ENCODE data around the gene ADCK2.

DNA sequence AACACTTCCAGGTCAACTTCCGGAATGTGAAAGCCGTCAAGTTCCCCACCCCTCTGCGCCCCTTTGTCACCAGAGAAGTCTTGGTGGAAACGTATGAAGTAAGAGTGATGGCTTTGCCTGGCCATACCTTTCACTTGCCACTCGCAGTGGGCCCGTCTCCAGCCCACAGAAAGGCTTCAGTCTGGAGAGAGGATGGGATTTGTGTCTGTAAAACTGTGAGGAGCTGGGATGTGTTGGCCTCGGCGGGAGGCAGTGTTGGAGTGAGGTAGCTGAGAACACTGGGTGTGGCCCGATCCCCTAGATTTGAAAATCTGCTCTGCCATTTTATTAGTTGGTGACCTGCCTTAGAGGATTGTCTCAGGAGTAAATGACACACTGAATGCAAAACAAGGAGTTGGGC is 6.4 kb downstream of the ADCK2 start:
- TF ChIP-seq POLR2A (IDR thresholded peaks at IDR 0.05; ENCODE audit: low read length) (no peak), GATA1 (IDR thresholded peaks at IDR 0.05; ENCODE audit: low read depth, low read length) (no peak)

Data from erythroblast (primary cell).